Fibroblast of mammary gland (primary cell): ENCODE measurements around the gene PCSK4.
"Not testable (repeated sequence)": the region's sequence is repeated elsewhere in the genome, so short reads cannot be mapped to it uniquely, and the experiment has no call there.

Experiments used
- DNase-seq: peaks from one replicate; pipeline ENCODE4 v3.0.0-alpha.2; 2010; ENCODE audit warnings: low read depth
- H3K4me3 ChIP-seq: 2 replicates; pipeline ENCODE4 v1.5.1; 2011; ENCODE audit warnings: low read depth, mild to moderate bottlenecking, low read length, moderate library complexity; ENCODE audit not compliant: control insufficient read depth
- TF ChIP-seq, protein P1 (sequence below): conservative IDR thresholded peaks from 2 replicates; pipeline ENCODE4 v1.5.1; 2011; ENCODE audit warnings: low read depth, low read length, inconsistent platforms; ENCODE audit not compliant: control insufficient read depth, insufficient read depth

The PCSK4 gene

DNA sequence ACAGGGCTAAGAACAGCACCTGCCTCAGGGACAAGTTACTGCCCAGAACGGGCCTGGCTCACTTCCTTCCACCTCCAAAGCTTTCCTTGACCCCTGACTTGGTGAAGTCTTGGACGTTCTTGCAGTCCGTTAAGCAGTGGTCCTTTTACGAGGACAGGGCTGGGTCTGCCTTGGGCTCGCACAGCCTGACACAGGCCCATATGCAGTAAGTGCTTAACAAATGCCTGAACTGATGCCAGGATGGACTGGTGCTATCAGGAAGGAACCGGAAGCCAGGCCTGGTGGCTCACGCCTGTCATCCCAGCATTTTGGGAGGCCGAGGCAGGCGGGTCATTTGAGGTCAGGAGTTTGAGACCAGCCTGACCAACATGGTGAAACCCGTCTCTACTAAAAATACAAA is 31.9 kb upstream of the PCSK4 start:
- TF ChIP-seq, protein P1, sequence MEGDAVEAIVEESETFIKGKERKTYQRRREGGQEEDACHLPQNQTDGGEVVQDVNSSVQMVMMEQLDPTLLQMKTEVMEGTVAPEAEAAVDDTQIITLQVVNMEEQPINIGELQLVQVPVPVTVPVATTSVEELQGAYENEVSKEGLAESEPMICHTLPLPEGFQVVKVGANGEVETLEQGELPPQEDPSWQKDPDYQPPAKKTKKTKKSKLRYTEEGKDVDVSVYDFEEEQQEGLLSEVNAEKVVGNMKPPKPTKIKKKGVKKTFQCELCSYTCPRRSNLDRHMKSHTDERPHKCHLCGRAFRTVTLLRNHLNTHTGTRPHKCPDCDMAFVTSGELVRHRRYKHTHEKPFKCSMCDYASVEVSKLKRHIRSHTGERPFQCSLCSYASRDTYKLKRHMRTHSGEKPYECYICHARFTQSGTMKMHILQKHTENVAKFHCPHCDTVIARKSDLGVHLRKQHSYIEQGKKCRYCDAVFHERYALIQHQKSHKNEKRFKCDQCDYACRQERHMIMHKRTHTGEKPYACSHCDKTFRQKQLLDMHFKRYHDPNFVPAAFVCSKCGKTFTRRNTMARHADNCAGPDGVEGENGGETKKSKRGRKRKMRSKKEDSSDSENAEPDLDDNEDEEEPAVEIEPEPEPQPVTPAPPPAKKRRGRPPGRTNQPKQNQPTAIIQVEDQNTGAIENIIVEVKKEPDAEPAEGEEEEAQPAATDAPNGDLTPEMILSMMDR: no peak
- H3K4me3 ChIP-seq: no peak overlapping the region
- DNase-seq: no peak

DNA sequence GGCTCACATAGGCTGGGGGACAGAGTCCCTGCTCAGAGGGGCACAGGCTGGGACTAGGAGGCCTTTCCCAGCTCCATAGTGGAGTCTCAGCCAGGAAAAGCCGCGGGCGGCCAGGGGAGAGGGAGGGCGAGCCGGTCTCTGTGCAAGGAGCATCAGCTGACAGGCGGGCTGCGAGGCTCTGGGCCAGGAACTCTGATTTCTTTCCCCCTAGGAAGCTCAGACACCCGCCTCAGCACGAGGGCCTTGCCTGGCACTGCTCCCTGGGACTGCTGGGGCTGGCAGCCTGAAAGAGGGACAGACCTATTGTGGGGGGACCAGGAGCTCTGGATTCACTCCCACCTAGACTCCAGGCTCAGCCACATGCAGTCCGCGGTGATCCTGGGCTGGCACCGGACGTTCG is 31.5 kb upstream of the PCSK4 start:
- no peak for DNase-seq
- no peak overlapping the region for H3K4me3 ChIP-seq
- TF ChIP-seq, protein P1: no peak

DNA sequence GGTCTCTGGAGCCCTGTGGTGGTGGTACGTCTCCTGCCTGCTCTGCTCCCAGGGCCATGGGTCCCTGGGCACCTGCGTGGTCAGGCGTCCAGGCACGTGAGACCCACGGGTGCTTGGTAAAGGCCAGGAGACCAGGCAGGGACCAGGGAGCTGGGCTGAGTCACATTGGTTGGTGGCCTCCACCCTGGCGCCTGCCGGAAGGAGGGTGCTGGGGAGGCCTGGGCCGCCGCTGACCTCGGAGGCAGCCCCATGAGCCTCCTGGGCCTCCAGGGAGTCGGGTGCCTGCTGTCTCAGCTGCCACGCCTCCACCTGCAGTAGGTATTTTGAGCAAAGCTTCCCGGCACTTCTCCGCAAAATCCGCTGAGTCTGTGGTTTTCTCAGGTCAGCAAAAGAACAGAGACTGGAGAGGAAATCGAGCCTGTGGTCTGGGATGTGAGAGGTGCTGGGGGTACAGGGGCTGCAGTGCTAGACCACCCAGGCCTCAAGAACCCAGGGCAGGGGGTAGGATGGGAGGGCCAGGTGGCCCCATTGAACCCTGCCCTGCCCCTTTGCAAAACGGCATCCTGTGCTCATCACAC is 30.1 kb upstream of the PCSK4 start:
- TF ChIP-seq, protein P1: no peak
- no peak overlapping the region for H3K4me3 ChIP-seq
- DNase-seq: no peak

- DNase-seq, H3K4me3 ChIP-seq: not testable (repeated sequence)
These were observed 29.7 kb upstream of the PCSK4 start for GRCh38 chr19:1519802-1520201.

DNA sequence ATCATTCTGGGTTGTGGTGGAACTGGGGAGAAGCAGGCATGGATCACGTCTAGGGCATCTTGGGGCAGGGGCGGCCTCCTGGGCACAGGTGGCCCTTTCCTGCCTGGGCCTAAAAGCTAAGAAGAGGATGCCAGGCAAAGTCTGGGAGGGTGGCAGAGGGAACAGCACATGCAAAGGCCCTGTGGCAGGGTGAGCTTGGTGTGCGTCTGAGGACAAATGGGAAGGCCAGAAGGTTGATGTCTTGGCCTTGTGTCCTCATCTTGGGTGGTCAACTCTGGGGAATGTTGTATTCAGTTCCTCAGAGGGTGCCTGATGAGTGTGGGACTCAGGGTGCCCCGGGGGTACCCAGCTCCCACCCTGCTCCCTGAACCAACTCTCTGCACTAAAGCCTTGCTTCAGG is 28.3 kb upstream of the PCSK4 start:
- DNase-seq: no peak
- TF ChIP-seq, protein P1: no peak
- no peak overlapping the region for H3K4me3 ChIP-seq

DNA sequence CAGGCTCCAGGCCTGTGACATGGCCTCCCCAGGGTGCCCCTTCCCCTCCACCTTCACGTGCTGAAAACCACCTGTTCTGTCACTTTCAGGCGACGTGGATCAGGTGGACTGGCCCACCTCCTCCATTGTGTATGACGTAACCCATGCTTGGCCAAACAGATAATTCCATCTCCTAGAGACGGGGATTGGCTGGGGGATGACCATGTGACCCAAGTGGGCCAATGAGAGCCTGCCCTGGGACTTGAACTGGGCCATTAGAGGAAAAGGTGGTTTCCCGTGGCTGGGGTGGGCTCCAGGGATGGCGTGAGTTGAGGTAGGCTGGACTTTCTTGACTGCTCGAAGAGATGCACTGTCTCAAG is 26.2 kb upstream of the PCSK4 start:
- H3K4me3 ChIP-seq: no peak overlapping the region
- no peak for DNase-seq
- TF ChIP-seq, protein P1: no peak

GRCh38 chr19:1514986-1515721 is 25.0 kb upstream of the PCSK4 start:
- TF ChIP-seq, protein P1: no peak

More at GRCh38 chr19:1514986-1515721, 25.0 kb upstream of the PCSK4 start:
- H3K4me3 ChIP-seq: no peak overlapping the region
- no peak for DNase-seq
